Neural cell (in vitro differentiated cells): Measurements from ENCODE around the gene STK10. TPM values are rescaled to one million over a fixed set of nuclear protein-coding genes. Genes with fewer than 3 reads are reported as not detected.

Source experiments
- H2AFZ ChIP-seq: fragments of 200-600, 300-800 bp; sonication (generic), shearing (Covaris generic); 2 replicates; pipeline ENCODE4 v1.6.0; 2014; ENCODE audit warnings: low read depth, mild to moderate bottlenecking, antibody characterized with exemption, low read length, moderate library complexity
- H3F3A ChIP-seq: fragments of 200-600 bp; shearing (Covaris generic); 2 replicates; pipeline ENCODE4 v1.6.1; 2016; ENCODE audit warnings: mild to moderate bottlenecking, moderate library complexity, mixed read lengths, antibody characterized with exemption, low read length; ENCODE audit not compliant: insufficient read depth, poor library complexity, severe bottlenecking
- H3K27ac ChIP-seq: fragments of 200-600, 300-800 bp; sonication (generic), shearing (Covaris generic); 2 replicates; pipeline ENCODE4 v1.5.1; 2014; ENCODE audit warnings: mild to moderate bottlenecking, low read length, moderate library complexity
- H3K27me3 ChIP-seq: fragments of 300-800, 200-600 bp; sonication (generic), shearing (Covaris generic); 2 replicates; pipeline ENCODE4 v1.6.0; 2014; ENCODE audit warnings: mild to moderate bottlenecking, low read depth, low read length, moderate library complexity; ENCODE audit not compliant: insufficient read depth
- H3K36me3 ChIP-seq: fragments of 300-800, 200-600 bp; sonication (generic), shearing (Covaris generic); 2 replicates; pipeline ENCODE4 v1.5.1; 2014; ENCODE audit warnings: mild to moderate bottlenecking, antibody characterized with exemption, low read length, moderate library complexity; ENCODE audit not compliant: insufficient read depth
- H3K4me2 ChIP-seq: fragments of 300-800, 200-600 bp; sonication (generic), shearing (Covaris generic); 2 replicates; pipeline ENCODE4 v1.6.0; 2014; ENCODE audit warnings: mild to moderate bottlenecking, low read length
- H3K4me3 ChIP-seq: fragments of 300-800, 200-600 bp; sonication (generic), shearing (Covaris generic); 2 replicates; pipeline ENCODE4 v1.5.1; 2014; ENCODE audit warnings: mild to moderate bottlenecking, low read length, moderate library complexity
- H3K79me2 ChIP-seq: fragments of 200-600 bp; shearing (Covaris generic); replicated peaks from 2 replicates; pipeline ENCODE4 v1.6.0; 2014; ENCODE audit warnings: mild to moderate bottlenecking, low read length, moderate library complexity; ENCODE audit not compliant: insufficient read depth
- H3K9ac ChIP-seq: fragments of 300-800, 200-600 bp; sonication (generic), shearing (Covaris generic); 2 replicates; pipeline ENCODE4 v1.6.1; 2016; ENCODE audit warnings: mild to moderate bottlenecking, low read length, mixed read lengths
- H3K9me2 ChIP-seq: fragments of 200-600 bp; shearing (Covaris generic); 2 replicates; pipeline ENCODE4 v1.6.1; 2016; ENCODE audit warnings: mild to moderate bottlenecking, low read length, mixed read lengths; ENCODE audit not compliant: insufficient read depth
- H3K9me3 ChIP-seq: fragments of 200-600, 300-800 bp; sonication (generic), shearing (Covaris generic); 2 replicates; pipeline ENCODE4 v1.6.1; 2016; ENCODE audit warnings: mild to moderate bottlenecking, mixed run types, low read length, moderate library complexity, mixed read lengths
- H4K20me1 ChIP-seq: fragments of 200-600 bp; shearing (Covaris generic); 2 replicates; pipeline ENCODE4 v1.6.1; 2016; ENCODE audit warnings: mild to moderate bottlenecking, mixed run types; ENCODE audit not compliant: insufficient read depth
- CTCF ChIP-seq: fragments of 450-650 bp; IDR thresholded peaks from 2 replicates; pipeline ENCODE4 v1.5.1; 2014; ENCODE audit warnings: antibody characterized with exemption, mild to moderate bottlenecking, moderate library complexity; ENCODE audit not compliant: poor library complexity, severe bottlenecking
- EP300 ChIP-seq: fragments of 450-650 bp; conservative IDR thresholded peaks from 2 replicates; pipeline ENCODE4 v1.6.1; 2014; ENCODE audit warnings: antibody characterized with exemption, mild to moderate bottlenecking, moderate library complexity; ENCODE audit not compliant: poor library complexity, severe bottlenecking
- EZH2 ChIP-seq: fragments of 200-600, 300-800 bp; shearing (Covaris generic), sonication (generic); IDR thresholded peaks from 2 replicates; pipeline ENCODE4 v1.6.1; 2014; ENCODE audit warnings: antibody characterized with exemption, low read length, borderline replicate concordance, mild to moderate bottlenecking; ENCODE audit not compliant: insufficient read depth, poor library complexity, severe bottlenecking
- MXI1 ChIP-seq: fragments of 450-650 bp; conservative IDR thresholded peaks from 2 replicates; pipeline ENCODE4 v1.6.1; 2014; ENCODE audit warnings: antibody characterized with exemption, mild to moderate bottlenecking; ENCODE audit not compliant: poor library complexity, severe bottlenecking
- POLR2AphosphoS5 ChIP-seq: IDR thresholded peaks from 2 replicates; pipeline ENCODE4 v1.6.1; 2012
- RAD21 ChIP-seq: fragments of 450-650 bp; conservative IDR thresholded peaks from 2 replicates; pipeline ENCODE4 v1.6.1; 2014; ENCODE audit warnings: antibody characterized with exemption, mild to moderate bottlenecking, moderate library complexity
- REST ChIP-seq: IDR thresholded peaks from 2 replicates; pipeline ENCODE4 v1.6.1; 2012; ENCODE audit warnings: borderline replicate concordance
- SMC3 ChIP-seq: fragments of 450-650 bp; conservative IDR thresholded peaks from 2 replicates; pipeline ENCODE4 v1.6.1; 2014; ENCODE audit warnings: antibody characterized with exemption, mild to moderate bottlenecking, moderate library complexity; ENCODE audit not compliant: poor library complexity
- TAF1 ChIP-seq: IDR thresholded peaks from 2 replicates; pipeline ENCODE4 v1.6.1; 2012; ENCODE audit warnings: low read depth
- polyA plus RNA-seq: library from polyadenylated mRNA; depleted of rRNA; stranded (reverse); fragments of >200 nt; gene quantifications from 2 replicates; pipeline ENCODE4 v1.2.3, GENCODE V29; 2014

Gene STK10
- polyA plus RNA-seq, 1 donor from 2014 or later = 8.2 TPM

GRCh38 chr5:172145870-172146747 lies 41.9 kb downstream of the STK10 start:
- Histone ChIP-seq H3K27me3 (no peaks in the 10 kb centered on the region), H3K9me3 (no peaks in the 10 kb centered on the region), H3K36me3 (no peaks in the 10 kb centered on the region), H2AFZ (no peak overlapping the region), H3K4me3 (no peak overlapping the region), H3K4me2 (no peak overlapping the region), H3K9ac (no peak overlapping the region), H4K20me1 (no peaks in the 10 kb centered on the region), H3K79me2 (no peaks in the 10 kb centered on the region), H3K27ac (no peak overlapping the region), H3F3A (no peaks in the 10 kb centered on the region), H3K9me2 (no peaks in the 10 kb centered on the region)
- no peak for TF ChIP-seq CTCF
- TF ChIP-seq TAF1 = no peak
- no peak for TF ChIP-seq RAD21
- no peak for TF ChIP-seq MXI1
- no peak for TF ChIP-seq EP300
- TF ChIP-seq SMC3 = no peak
- TF ChIP-seq REST = no peak
- TF ChIP-seq EZH2 = no peak
- TF ChIP-seq POLR2AphosphoS5 = no peak

GRCh38 chr5:172144931-172145869 lies 42.8 kb downstream of the STK10 start:
- no peaks in the 10 kb centered on the region for H3K9me3 ChIP-seq
- H3K9me2 ChIP-seq = no peaks in the 10 kb centered on the region
- no peak overlapping the region for H2AFZ ChIP-seq
- H3K27ac ChIP-seq = no peak overlapping the region
- no peaks in the 10 kb centered on the region for H4K20me1 ChIP-seq
- no peaks in the 10 kb centered on the region for H3K79me2 ChIP-seq
- no peaks in the 10 kb centered on the region for H3F3A ChIP-seq
- H3K9ac ChIP-seq = no peak overlapping the region
- no peaks in the 10 kb centered on the region for H3K27me3 ChIP-seq
- no peak overlapping the region for H3K4me3 ChIP-seq
- TF ChIP-seq REST = no peak
- no peak for TF ChIP-seq RAD21
- TF ChIP-seq POLR2AphosphoS5 = no peak
- TF ChIP-seq EZH2 = no peak
- no peak for TF ChIP-seq SMC3
- no peak for TF ChIP-seq CTCF
- no peak for TF ChIP-seq MXI1
- no peak for TF ChIP-seq EP300
- no peak for TF ChIP-seq TAF1
- H3K4me2 ChIP-seq = no peak overlapping the region
- no peaks in the 10 kb centered on the region for H3K36me3 ChIP-seq
